Stimulated activated CD4-positive, alpha-beta T cell treated with anti-CD3 and anti-CD28 coated beads, Interleukin-4, amount 100 ng/mL, for 4 hours (primary cell): Measurements from ENCODE around the gene SLC18B1.

Experiments
- DNase-seq, 2 experiments: peaks; one replicate each; pipeline ENCODE4 v3.0.0-alpha.2; 2020

SLC18B1 gene

DNA sequence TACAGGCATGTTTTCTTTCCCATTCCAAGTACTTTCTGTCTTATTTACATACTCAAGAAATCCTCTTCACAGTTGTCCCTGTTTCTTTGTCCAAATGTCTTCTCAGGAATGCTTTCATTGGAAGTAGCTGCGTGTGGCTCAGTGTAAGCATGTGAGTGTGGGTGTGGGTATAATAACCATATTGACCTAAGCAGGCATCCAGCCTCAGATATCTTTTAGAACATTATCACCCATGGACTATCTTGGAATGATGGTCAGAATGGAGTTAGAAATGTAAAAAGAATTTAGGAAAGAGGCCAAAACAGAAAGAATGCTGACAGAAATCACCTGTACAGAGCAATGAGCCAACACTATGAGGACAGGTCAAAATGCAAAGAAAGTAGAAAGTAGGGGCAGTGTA is 57.2 kb downstream of the SLC18B1 start:
- DNase-seq: no peak

DNA sequence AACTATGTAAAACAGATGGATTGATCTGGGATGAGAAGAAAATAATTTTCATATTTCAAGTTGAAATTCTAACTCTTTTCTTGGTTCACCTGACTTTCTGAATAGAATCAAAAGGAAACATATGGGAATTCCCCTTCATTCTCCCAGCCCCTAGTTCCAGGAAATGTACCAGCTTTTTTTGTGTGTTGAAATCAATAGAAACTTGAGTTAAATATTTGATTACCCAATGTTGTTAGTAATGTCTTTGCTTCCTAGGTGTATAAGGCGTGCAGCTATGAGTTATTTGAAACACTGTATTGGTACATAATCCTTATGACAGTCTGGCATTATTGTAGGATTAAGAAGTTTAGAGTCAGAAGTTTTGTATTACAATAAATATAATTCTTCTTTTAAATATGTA is 62.2 kb downstream of the SLC18B1 start:
- no peak for DNase-seq

- DNase-seq: no peak
Measured at GRCh38 chr6:132734694-132735236, 63.7 kb downstream of the SLC18B1 start.

- no peak for DNase-seq
Measured at GRCh38 chr6:132733814-132734213, 64.6 kb downstream of the SLC18B1 start.

DNA sequence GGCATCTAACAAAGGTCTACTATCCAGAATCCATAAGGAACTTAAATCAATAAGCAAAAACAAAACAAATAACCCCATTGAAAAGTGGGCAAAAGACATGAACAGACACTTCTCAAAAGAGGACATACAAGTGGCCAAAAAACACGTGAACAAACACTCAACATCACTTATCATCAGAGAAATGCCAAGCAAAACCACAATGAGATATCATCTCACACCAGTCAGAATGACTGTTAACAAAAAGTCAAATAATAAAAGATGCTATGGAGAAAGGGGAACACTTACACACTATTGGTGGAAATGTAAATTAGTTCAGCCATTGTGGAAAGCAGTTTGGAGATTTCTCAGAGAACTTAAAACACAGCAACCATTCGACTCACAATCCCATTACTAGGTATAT is 65.2 kb downstream of the SLC18B1 start:
- no peak for DNase-seq

GRCh38 chr6:132731086-132731485 is 67.4 kb downstream of the SLC18B1 start:
- no peak for DNase-seq

GRCh38 chr6:132730560-132730959 is 67.9 kb downstream of the SLC18B1 start:
- DNase-seq: no peak

GRCh38 chr6:132728616-132729015 is 69.8 kb downstream of the SLC18B1 start:
- no peak for DNase-seq

- DNase-seq: no peak
Measured at GRCh38 chr6:132726608-132726975, 71.8 kb downstream of the SLC18B1 start.

DNA sequence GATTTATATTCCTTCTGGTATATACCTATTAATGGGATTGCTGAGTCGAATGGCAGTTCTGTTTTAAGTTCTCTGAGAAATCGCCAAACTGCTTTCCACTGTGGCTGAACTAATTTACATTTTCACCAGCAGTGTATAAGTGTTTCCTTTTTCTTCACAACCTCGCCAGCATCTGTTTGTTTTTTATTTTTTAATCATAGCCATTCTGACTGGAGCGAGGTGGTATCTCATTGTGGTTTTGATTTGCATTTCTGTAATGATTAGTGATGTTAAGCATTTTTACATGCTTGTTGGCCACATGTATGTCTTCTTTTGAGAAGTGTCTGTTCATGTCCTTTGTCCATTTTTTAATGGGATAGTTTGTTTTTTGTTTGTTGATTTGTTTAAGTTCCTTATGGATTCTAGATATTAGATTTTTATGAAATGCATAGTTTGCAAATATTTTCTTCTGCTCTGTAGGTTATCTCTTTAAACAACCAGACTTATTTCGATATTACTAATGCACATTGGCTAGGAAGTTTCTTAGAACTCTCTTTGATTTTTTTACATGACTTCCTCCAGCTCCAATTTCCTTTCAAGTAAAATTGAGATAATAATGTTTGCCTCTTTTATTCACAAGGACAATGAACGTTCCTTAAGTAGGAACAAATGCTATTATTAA is 72.4 kb downstream of the SLC18B1 start:
- DNase-seq: no peak

DNA sequence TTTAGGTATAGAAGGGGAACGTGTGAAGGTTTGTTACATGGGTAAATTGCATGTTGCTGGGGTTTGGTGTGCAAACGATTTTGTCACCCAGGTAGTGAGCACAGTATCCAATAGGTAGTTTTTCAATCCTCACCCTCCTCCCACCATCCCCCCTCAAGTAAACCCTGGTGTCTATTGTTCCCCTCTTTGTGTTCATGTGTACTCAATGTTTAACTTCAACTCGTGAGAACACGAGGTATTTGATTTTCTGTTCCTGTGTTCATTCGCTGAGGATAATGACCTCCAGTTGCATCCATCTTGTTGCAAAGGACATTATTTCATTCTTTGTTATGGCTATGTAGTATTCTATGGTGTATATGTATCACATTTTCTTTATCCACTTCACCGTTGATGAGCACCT is 73.0 kb downstream of the SLC18B1 start:
- no peak for DNase-seq

GRCh38 chr6:132719736-132720448 is 78.5 kb downstream of the SLC18B1 start:
- DNase-seq: no peak
